Psoas muscle (tissue), 8 donors: Measurements from ENCODE around the gene RPL28. TPM values are rescaled to one million over a fixed set of nuclear protein-coding genes. Genes with fewer than 3 reads are reported as not detected.

ENCODE experiments used
- ATAC-seq, 4 donors: fragments of 200-7000 bp; cut with Tn5 transposase; one replicate each; pipeline ENCODE4 v1.9.1; 2020; ENCODE audit warnings: moderate library complexity in 3 of 4, mild to moderate bottlenecking in 2 of 4
- DNase-seq, 2 donors: peaks; one replicate each; pipeline ENCODE4 v3.0.0-alpha.2; 2020
- H3K27ac ChIP-seq: fragments of 200-600 bp; one replicate; pipeline ENCODE4 v1.8.0; 2022
- H3K27me3 ChIP-seq, 3 donors: fragments of 200-600 bp in 1 of 3; one replicate each; pipeline versions ENCODE4 v1.6.1 to v1.8.0; 2013 to 2022; ENCODE audit warnings: low read length in 2 of 3, mild to moderate bottlenecking in 2 of 3, moderate library complexity in 1 of 3; ENCODE audit not compliant: insufficient read depth in 3 of 3
- H3K36me3 ChIP-seq, 2 donors: fragments of 200-600 bp in 1 of 2; one replicate each; pipeline versions ENCODE4 v1.6.1 to v1.8.0; 2013 to 2022; ENCODE audit warnings: low read depth in 1 of 2, mild to moderate bottlenecking in 1 of 2, moderate library complexity in 1 of 2; ENCODE audit not compliant: insufficient read depth in 1 of 2
- H3K4me1 ChIP-seq: fragments of 200-600 bp; one replicate; pipeline ENCODE4 v1.8.0; 2022
- H3K4me3 ChIP-seq: fragments of 200-600 bp; one replicate; pipeline ENCODE4 v1.8.0; 2022; ENCODE audit warnings: mild to moderate bottlenecking
- H3K9me3 ChIP-seq: fragments of 200-600 bp; one replicate; pipeline ENCODE4 v1.8.0; 2022
- CTCF ChIP-seq: fragments of 200-600 bp; IDR thresholded peaks from one replicate; pipeline ENCODE4 v1.8.0; 2022; ENCODE audit warnings: antibody characterized with exemption
- WGBS, 3 donors: extraction: QIAGEN DNeasy Blood & Tissue Kit; methylation state at CpG; one replicate each; pipeline versions ENCODE4 v1.1.6 to v1.1.7; 2013; 5-methylcytosine and 5-hydroxymethylcytosine counted together
- intact Hi-C, 2 donors: fragments of 100-400 bp; cut with DNase I; formaldehyde crosslinking; loops; one replicate each; pipeline versions ENCODE4 v1.11.0 to v1.14.2; 2022
- polyA plus RNA-seq, 3 donors: library from polyadenylated mRNA; stranded (reverse); fragments of 200-250 nt; gene quantifications; one replicate each; pipeline ENCODE4 v1.2.3, GENCODE V29; 2013
- total RNA-seq, 4 donors: library from RNA; stranded (reverse); fragmentation: NEBNext Ultra II Directional in 2 of 4; extraction: Animal tissue kit (Norgen Biotek cat#: 25700) in 2 of 4; gene quantifications; one replicate each; pipeline versions ENCODE4 v1.2.1 to v1.2.4, GENCODE V29; 2021 to 2023
- donor health status: healthy with polysubstance abuse.
- donor health status: DM: no; HTN: no; CAD: no; lungs with moderate emphysema.
- donor health status: Bipolar disorder and iron deficiency.
- donor health status: healthy.
- donor health status: DM: yes; HTN: yes; CAD: no.
- donor health status: DM: no; HTN: no; CAD: no.
- donor health status: DM: no; HTN: no; CAD: no.
- donor health status: DM: yes; HTN: yes; CAD: no.

RPL28 gene
- total and polyA plus RNA-seq, 7 donors, result 547 to 1,362 (median 675) TPM

GRCh38 chr19:55355213-55355821, 30.4 kb upstream of the RPL28 start:
- H3K4me1 ChIP-seq, result peaks cover 5% of the 10 kb centered on the region
- no peaks in the 10 kb centered on the region for H3K9me3 ChIP-seq
- TF ChIP-seq CTCF, result no peak
- WGBS, 3 donors, result 12 to 18% (median 14%) methylated on average over 10 to 13 of the region's 13 CpGs
- H3K4me3 ChIP-seq, result no peak overlapping the region
- intact Hi-C loops, result no loop called here
- ATAC-seq (no peak), DNase-seq (no peak)
- H3K27ac ChIP-seq, result no peak overlapping the region
- no peaks in the 10 kb centered on the region for H3K36me3 ChIP-seq
- H3K27me3 ChIP-seq, result peaks cover 0 to 64% (median 26%) of the 10 kb centered on the region in 3 donors

- Histone ChIP-seq H3K27me3 (peaks cover 0 to 40% (median 15%) of the 10 kb centered on the region in 3 donors), H3K4me1 (peaks cover 3% of the 10 kb centered on the region), H3K9me3 (no peaks in the 10 kb centered on the region), H3K36me3 (no peaks in the 10 kb centered on the region), H3K27ac (no peak overlapping the region), H3K4me3 (no peak overlapping the region)
- DNase-seq (no peak), ATAC-seq (no peak)
- intact Hi-C loops, result no loop called here
- no peak for TF ChIP-seq CTCF
- WGBS, 3 donors, result 66 to 75% (median 69%) methylated on average over 16 to 19 of the region's 19 CpGs
Measured at GRCh38 chr19:55358493-55358892, 27.2 kb upstream of the RPL28 start.

GRCh38 chr19:55358943-55359908, 26.5 kb upstream of the RPL28 start:
- DNase-seq (no peak), ATAC-seq (no peak)
- Histone ChIP-seq H3K36me3 (no peaks in the 10 kb centered on the region), H3K4me3 (no peak overlapping the region), H3K4me1 (no peaks in the 10 kb centered on the region), H3K27ac (no peak overlapping the region), H3K27me3 (peaks cover 0 to 33% (median 14%) of the 10 kb centered on the region in 3 donors), H3K9me3 (no peaks in the 10 kb centered on the region)
- 47 to 55% (median 53%) methylated on average over 31 to 32 of the region's 32 CpGs for WGBS, 3 donors
- no peak for TF ChIP-seq CTCF
- intact Hi-C loops, result no loop called here

GRCh38 chr19:55360902-55361301, 24.8 kb upstream of the RPL28 start:
- TF ChIP-seq CTCF, result no peak
- no peak overlapping the region for H3K27ac ChIP-seq
- ATAC-seq (no peak), DNase-seq (no peak)
- 88 to 90% (median 89%) methylated on average over 16 of the region's 16 CpGs for WGBS, 3 donors
- peaks cover 0 to 22% (median 11%) of the 10 kb centered on the region in 3 donors for H3K27me3 ChIP-seq
- intact Hi-C loops, result no loop called here
- H3K4me3 ChIP-seq, result no peak overlapping the region
- no peaks in the 10 kb centered on the region for H3K36me3 ChIP-seq
- H3K4me1 ChIP-seq, result no peaks in the 10 kb centered on the region
- no peaks in the 10 kb centered on the region for H3K9me3 ChIP-seq
